Right lobe of liver (tissue), 6 donors: Measurements from ENCODE around the gene UGT1A8. TPM values are rescaled to one million over a fixed set of nuclear protein-coding genes. Genes with fewer than 3 reads are reported as not detected.

Source experiments
- ATAC-seq, 4 donors: fragments of 200-7000 bp; cut with Tn5 transposase; one replicate each; pipeline ENCODE4 v1.9.1; 2020; ENCODE audit warnings: mild to moderate bottlenecking in 4 of 4, moderate library complexity in 4 of 4
- DNase-seq, 3 donors: peaks; one replicate each; pipeline ENCODE4 v3.0.0-alpha.2; 2020
- H3K27ac ChIP-seq, 3 donors: fragments of 200-600 bp; one replicate each; pipeline ENCODE4 v1.8.0; 2022
- H3K27me3 ChIP-seq, 2 donors: fragments of 200-600 bp; one replicate each; pipeline ENCODE4 v1.8.0; 2022
- H3K36me3 ChIP-seq, 4 donors: fragments of 200-600 bp; sonication (generic) in 1 of 4; one replicate each; pipeline versions ENCODE4 v1.5.1 to v1.8.0; 2017 to 2022; ENCODE audit warnings: control low read depth in 1 of 4
- H3K4me1 ChIP-seq, 4 donors: fragments of 200-600 bp; sonication (generic) in 1 of 4; one replicate each; pipeline versions ENCODE4 v1.5.1 to v1.8.0; 2017 to 2022; ENCODE audit warnings: control low read depth in 1 of 4
- H3K4me3 ChIP-seq, 3 donors: fragments of 200-600 bp; one replicate each; pipeline ENCODE4 v1.8.0; 2022
- H3K9me3 ChIP-seq, 4 donors: fragments of 200-600 bp; sonication (generic) in 1 of 4; one replicate each; pipeline versions ENCODE4 v1.5.1 to v1.8.0; 2017 to 2022; ENCODE audit warnings: control low read depth in 1 of 4
- CTCF ChIP-seq, 4 donors: fragments of 200-600 bp in 3 of 4; fragments of 450-650 bp in 1 of 4; IDR thresholded peaks; one replicate each; pipeline versions ENCODE4 v1.5.1 to v1.8.0; 2016 to 2022; ENCODE audit warnings: antibody characterized with exemption in 4 of 4, mild to moderate bottlenecking in 2 of 4
- POLR2A ChIP-seq: fragments of 450-650 bp; IDR thresholded peaks from one replicate; pipeline ENCODE4 v1.6.1; 2017; ENCODE audit warnings: antibody characterized with exemption, mild to moderate bottlenecking
- WGBS: methylation state at CpG from one replicate; pipeline ENCODE4 v1.1.6; 2018; ENCODE audit warnings: low coverage, low lambda C conversion rate; ENCODE audit not compliant: insufficient coverage; ENCODE audit errors: missing lambda C conversion rate; 5-methylcytosine and 5-hydroxymethylcytosine counted together
- intact Hi-C, 2 donors: fragments of 100-400 bp; cut with DNase I; formaldehyde crosslinking; loops; one replicate each; pipeline versions ENCODE4 v1.11.2 to v1.14.1; 2022
- total RNA-seq, 6 experiments: library from RNA; depleted of rRNA in 2 of 6; stranded (reverse); fragments of >200 nt in 2 of 6; fragmentation: NEBNext Ultra II Directional in 3 of 6; extraction: Animal tissue kit (Norgen Biotek cat#: 25700) in 3 of 6; gene quantifications; one replicate each; pipeline versions ENCODE4 v1.1.0 to v1.2.4, GENCODE V29; 2016 to 2023
- donor health status: DM: no; HTN: yes; CAD: no.
- donor health status: DM: no; HTN: no; CAD: no.
- donor health status: DM: no; HTN: no; CAD: no.
- donor health status: DM: no; HTN: yes; CAD: no.
- donor health status: DM: no; HTN: yes; CAD: no.

The UGT1A8 gene
- total RNA-seq, 6 experiments from 2014 or later, result 0.51 to 3.8 (median 1.7) TPM

- no peak for TF ChIP-seq CTCF (IDR thresholded peaks at IDR 0.05)
- no peak for TF ChIP-seq POLR2A
- Histone ChIP-seq H3K4me1 (peaks cover 0 to 29% (median 2%) of the 10 kb centered on the region in 4 donors), H3K27me3 (no peaks in the 10 kb centered on the region), H3K36me3 (no peaks in the 10 kb centered on the region), H3K4me3 (no peak overlapping the region), H3K27ac (no peak overlapping the region), H3K9me3 (no peaks in the 10 kb centered on the region)
- DNase-seq (no peak), ATAC-seq (no peak)
- intact Hi-C loops, result no loop called here
- 55% methylated on average over 5 of the region's 5 CpGs for WGBS
These were observed 69.5 kb downstream of the UGT1A8 start for GRCh38 chr2:233686928-233687327.

- intact Hi-C loops, result no loop called here
- DNase-seq (no peak), ATAC-seq (no peak)
- Histone ChIP-seq H3K27ac (no peak overlapping the region), H3K36me3 (no peaks in the 10 kb centered on the region), H3K27me3 (no peaks in the 10 kb centered on the region), H3K4me1 (peaks cover 0 to 41% (median 4%) of the 10 kb centered on the region in 4 donors), H3K9me3 (no peaks in the 10 kb centered on the region), H3K4me3 (no peak overlapping the region)
- TF ChIP-seq POLR2A (no peak), CTCF (IDR thresholded peaks at IDR 0.05) (no peak)
- WGBS, result 66% methylated on average over 5 of the region's 5 CpGs
These were observed 70.9 kb downstream of the UGT1A8 start for GRCh38 chr2:233688341-233688740.

GRCh38 chr2:233689031-233689430 is 71.6 kb downstream of the UGT1A8 start:
- ATAC-seq, result no peak
- Histone ChIP-seq H3K4me3 (no peak overlapping the region), H3K27me3 (no peaks in the 10 kb centered on the region), H3K9me3 (no peaks in the 10 kb centered on the region), H3K36me3 (no peaks in the 10 kb centered on the region), H3K27ac (no peak overlapping the region), H3K4me1 (peaks cover 0 to 45% (median 4%) of the 10 kb centered on the region in 4 donors)
- intact Hi-C loops, result no loop called here
- no peak for DNase-seq
- TF ChIP-seq POLR2A, result no peak
- TF ChIP-seq CTCF (IDR thresholded peaks at IDR 0.05), result no peak

- intact Hi-C loops, result no loop called here
- peaks cover 0 to 45% (median 4%) of the 10 kb centered on the region in 4 donors for H3K4me1 ChIP-seq
- no peak overlapping the region for H3K27ac ChIP-seq
- no peak for DNase-seq
- H3K9me3 ChIP-seq, result no peaks in the 10 kb centered on the region
- H3K36me3 ChIP-seq, result no peaks in the 10 kb centered on the region
- no peaks in the 10 kb centered on the region for H3K27me3 ChIP-seq
- WGBS, result 4% methylated on average over 3 of the region's 3 CpGs
- TF ChIP-seq POLR2A (no peak), CTCF (IDR thresholded peaks at IDR 0.05) (no peak)
- no peak overlapping the region for H3K4me3 ChIP-seq
- ATAC-seq, result no peak
These were observed 72.1 kb downstream of the UGT1A8 start for GRCh38 chr2:233689501-233689900.

GRCh38 chr2:233690444-233690843 is 73.0 kb downstream of the UGT1A8 start:
- no peak for DNase-seq
- 38% methylated on average over 4 of the region's 4 CpGs for WGBS
- Histone ChIP-seq H3K4me1 (peaks cover 0 to 45% (median 4%) of the 10 kb centered on the region in 4 donors), H3K27ac (no peak overlapping the region), H3K27me3 (no peaks in the 10 kb centered on the region), H3K36me3 (no peaks in the 10 kb centered on the region), H3K4me3 (no peak overlapping the region), H3K9me3 (no peaks in the 10 kb centered on the region)
- intact Hi-C loops, result no loop called here
- peak in 1 of 4 donors; percentile 18 for ATAC-seq
- no peak for TF ChIP-seq CTCF (IDR thresholded peaks at IDR 0.05)
- no peak for TF ChIP-seq POLR2A
